SK-N-SH treated with all-trans-retinoic acid at 6 μM for 48 hours (cell line): ENCODE measurements around the gene HINT2.

Source experiments
- CSDC2 ChIP-seq: fragments of 250-450 bp; sonication (Bioruptor Pico); IDR thresholded peaks from 2 replicates; pipeline ENCODE4 v1.5.0; 2020; ENCODE audit warnings: mild to moderate bottlenecking, moderate library complexity
- ZFP3 ChIP-seq: fragments of 250-450 bp; sonication (Bioruptor Pico); IDR thresholded peaks from 2 replicates; pipeline ENCODE4 v1.5.0; 2020; ENCODE audit warnings: mild to moderate bottlenecking, moderate library complexity
- ZNF8 ChIP-seq: fragments of 450-650 bp; formaldehyde crosslinking; IDR thresholded peaks from 2 replicates; pipeline ENCODE4 v1.5.0; 2020; ENCODE audit warnings: mild to moderate bottlenecking, moderate library complexity

GRCh38 chr9:35835766-35836165 is 20.9 kb upstream of the HINT2 start:
- TF ChIP-seq ZNF8 (CRISPR knock-in tag): no peak
- TF ChIP-seq ZFP3 (CRISPR knock-in tag): no peak
- TF ChIP-seq CSDC2 (CRISPR knock-in tag): no peak
